ENCODE results near the gene GOLGA3. TPM values are rescaled to one million over a fixed set of nuclear protein-coding genes. Genes with fewer than 3 reads are reported as not detected.

GOLGA3 gene
- total and polyA plus RNA-seq, 9 of the 15 experiments (the other 6 are each of a cell fraction or from before 2014, with no cell fraction given): 1.9 to 48.1 (median 18.4) TPM

GRCh38 chr12:132827763-132828703 is 636 bp downstream of the GOLGA3 start (continued):
- no peak for TF ChIP-seq E2F3 (CRISPR knock-in tag; IDR thresholded peaks at IDR 0.05)
- no peak for TF ChIP-seq PCBP2 (IDR thresholded peaks at IDR 0.05; ENCODE audit: low read depth, low read length, poor library complexity, severe bottlenecking)
- no peak for TF ChIP-seq ZNF318 (IDR thresholded peaks at IDR 0.05; ENCODE audit: borderline replicate concordance in 1 of 2, low read depth in 1 of 2)
- TF ChIP-seq HDGF (IDR thresholded peaks at IDR 0.05): no peak
- TF ChIP-seq ZBTB43 (CRISPR knock-in tag; IDR thresholded peaks at IDR 0.05): no peak
- TF ChIP-seq SMARCA4 (IDR thresholded peaks at IDR 0.05): 0 out of 2 replicates have a peak, but pooled peaks have one; percentile 20
- TF ChIP-seq KLF16 (IDR thresholded peaks at IDR 0.05): no peak
- no peak for TF ChIP-seq KAT8 (IDR thresholded peaks at IDR 0.05; ENCODE audit: low read depth)
- TF ChIP-seq RUNX1 (IDR thresholded peaks at IDR 0.05; ENCODE audit: low read depth): no peak
- no peak for TF ChIP-seq PTBP1 (IDR thresholded peaks at IDR 0.05; ENCODE audit: low read depth, low read length)
- TF ChIP-seq ATF2 (CRISPR knock-in tag; IDR thresholded peaks at IDR 0.05): 0 out of 2 replicates have a peak, but pooled peaks have one; percentile 69
- TF ChIP-seq JUND (IDR thresholded peaks at IDR 0.05; ENCODE audit: borderline replicate concordance, low read depth, low read length): peak; percentile 59
- no peak for TF ChIP-seq JUND (tag; IDR thresholded peaks at IDR 0.05; ENCODE audit: borderline replicate concordance, low read depth, low read length)
- TF ChIP-seq CREB5 (CRISPR knock-in tag; IDR thresholded peaks at IDR 0.05): no peak
